C4-2B (cell line): ENCODE results near the gene MYCBP2.

ENCODE experiments used
- CTCF ChIP-seq: fragments of 450-650 bp; conservative IDR thresholded peaks from 2 replicates; pipeline ENCODE4 v1.5.1; 2017; ENCODE audit warnings: mild to moderate bottlenecking
- ZFX ChIP-seq: fragments of 450-650 bp; IDR thresholded peaks from 2 replicates; pipeline ENCODE4 v1.6.1; 2017

GRCh38 chr13:77207943-77208342, 119.0 kb downstream of the MYCBP2 start:
- TF ChIP-seq CTCF (no peak), ZFX (no peak)
